Measurements from ENCODE around the gene GAS6. TPM values are rescaled to one million over a fixed set of nuclear protein-coding genes. Genes with fewer than 3 reads are reported as not detected.

The GAS6 gene
- total and polyA plus RNA-seq, 2 experiments from 2014 or later, result 91.8 to 112 TPM

- Histone ChIP-seq H3K9me3 (ENCODE audit: low read depth) (no peaks in the 10 kb centered on the region), H3K4me3 (peak overlapping the region; percentile 40), H3K27ac (peak overlapping the region; percentile 16), H3K36me3 (no peaks in the 10 kb centered on the region), H3K4me1 (ENCODE audit: low read depth) (peaks cover 32% of the 10 kb centered on the region), H3K27me3 (peaks cover 27% of the 10 kb centered on the region)
- peak; percentile 25 to 49 for DNase-seq (ENCODE audit: low read depth in 1 of 2, low spot score in 1 of 2)
- no peak for TF ChIP-seq CTCF (IDR thresholded peaks at IDR 0.05; ENCODE audit: low read depth, low read length)
Measured at GRCh38 chr13:113862931-113863523, 849 bp downstream of the GAS6 start.

- Histone ChIP-seq H3K9me3 (ENCODE audit: low read depth) (no peaks in the 10 kb centered on the region), H3K36me3 (no peaks in the 10 kb centered on the region), H3K4me3 (peak overlapping the region; percentile 40), H3K27me3 (peaks cover 27% of the 10 kb centered on the region), H3K4me1 (ENCODE audit: low read depth) (peaks cover 32% of the 10 kb centered on the region), H3K27ac (peak overlapping the region; percentile 16)
- TF ChIP-seq CTCF (IDR thresholded peaks at IDR 0.05; ENCODE audit: low read depth, low read length), result no peak
- DNase-seq (ENCODE audit: low read depth in 1 of 2, low spot score in 1 of 2), result no peak
Measured at GRCh38 chr13:113862191-113862930, 1.5 kb downstream of the GAS6 start.

GRCh38 chr13:113861433-113862030, 2.3 kb downstream of the GAS6 start:
- Histone ChIP-seq H3K36me3 (no peaks in the 10 kb centered on the region), H3K27ac (no peak overlapping the region), H3K9me3 (ENCODE audit: low read depth) (no peaks in the 10 kb centered on the region), H3K4me1 (ENCODE audit: low read depth) (peaks cover 35% of the 10 kb centered on the region), H3K27me3 (peaks cover 24% of the 10 kb centered on the region), H3K4me3 (no peak overlapping the region)
- DNase-seq (ENCODE audit: low read depth in 1 of 2, low spot score in 1 of 2), result no peak
- no peak for TF ChIP-seq CTCF (IDR thresholded peaks at IDR 0.05; ENCODE audit: low read depth, low read length)

DNA sequence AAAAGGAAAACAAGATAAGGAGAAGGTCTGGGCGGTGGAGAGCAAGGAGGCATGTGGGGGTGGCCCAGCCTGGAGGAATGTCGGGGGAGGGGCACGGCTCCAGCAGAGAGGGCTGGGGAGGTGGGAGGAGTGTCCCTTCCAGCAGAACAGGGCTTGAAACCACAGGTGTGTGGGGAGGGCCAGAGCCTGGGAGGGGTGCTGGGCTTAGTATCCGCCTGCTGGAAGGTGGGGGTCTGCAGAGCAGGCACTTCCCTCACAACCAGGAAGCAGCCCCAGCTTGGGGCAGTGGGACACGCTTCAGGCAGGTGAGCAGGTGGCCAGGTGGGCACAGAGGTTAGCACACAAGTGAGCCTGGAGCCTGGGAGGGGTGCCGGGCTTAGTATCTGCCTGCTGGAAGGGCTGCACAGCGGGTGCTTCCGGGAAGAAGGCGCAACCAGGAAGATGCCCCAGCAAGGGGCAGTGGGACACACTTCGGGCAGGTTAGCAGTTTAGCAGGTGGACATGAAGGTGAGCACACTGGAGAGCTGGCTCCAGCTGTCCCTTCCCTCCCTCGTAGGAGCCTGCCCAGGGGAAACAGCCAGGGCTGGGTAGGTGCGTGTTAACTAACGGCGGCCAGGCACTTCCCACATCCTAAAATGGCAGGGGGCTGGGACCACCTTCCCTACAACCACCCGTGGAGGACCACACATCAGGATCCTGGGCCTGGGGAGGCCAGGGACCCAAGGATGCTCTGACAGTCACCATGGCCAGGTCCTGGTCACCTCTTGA, 3.0 kb downstream of the GAS6 start:
- Histone ChIP-seq H3K36me3 (no peaks in the 10 kb centered on the region), H3K4me3 (no peak overlapping the region), H3K27ac (peak overlapping the region; percentile 63), H3K9me3 (ENCODE audit: low read depth) (no peaks in the 10 kb centered on the region), H3K27me3 (peaks cover 17% of the 10 kb centered on the region), H3K4me1 (ENCODE audit: low read depth) (peaks cover 35% of the 10 kb centered on the region)
- DNase-seq (ENCODE audit: low read depth in 1 of 2, low spot score in 1 of 2), result peak; percentile 51 to 70
- TF ChIP-seq CTCF (IDR thresholded peaks at IDR 0.05; ENCODE audit: low read depth, low read length), result no peak

DNA sequence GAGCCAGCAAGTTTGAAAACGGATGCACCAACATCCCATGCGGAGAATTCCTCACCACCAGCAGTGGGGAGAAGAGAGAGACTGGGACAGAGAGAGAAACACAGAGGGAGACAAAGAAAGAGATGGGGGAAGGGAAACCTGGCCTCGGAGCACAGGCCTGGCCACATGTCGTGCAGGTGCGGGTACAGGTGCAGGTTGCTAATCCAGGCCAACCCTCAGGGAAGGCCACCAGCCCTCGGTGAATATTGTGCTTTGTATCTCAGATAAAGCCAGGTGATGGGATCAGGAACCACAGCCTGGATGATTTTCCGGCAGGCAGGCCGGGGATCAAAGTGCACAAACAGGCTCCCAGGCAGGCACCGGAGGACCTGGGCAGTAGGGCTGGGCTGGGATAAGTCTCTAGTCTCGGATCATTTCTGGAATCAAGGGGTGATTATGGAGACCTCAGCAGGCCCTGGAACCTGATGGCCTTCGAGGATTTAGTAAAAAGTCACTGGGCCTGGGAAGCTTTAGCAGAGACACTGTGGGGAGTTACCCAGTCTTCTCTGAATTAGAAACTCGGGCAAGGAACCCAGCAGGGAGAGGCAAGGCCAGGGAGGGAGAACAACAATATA, 3.7 kb downstream of the GAS6 start:
- Histone ChIP-seq H3K4me1 (ENCODE audit: low read depth) (peaks cover 35% of the 10 kb centered on the region), H3K4me3 (no peak overlapping the region), H3K36me3 (no peaks in the 10 kb centered on the region), H3K27ac (peak overlapping the region; percentile 63), H3K9me3 (ENCODE audit: low read depth) (no peaks in the 10 kb centered on the region), H3K27me3 (peaks cover 10% of the 10 kb centered on the region)
- DNase-seq (ENCODE audit: low read depth in 1 of 2, low spot score in 1 of 2), result no peak
- TF ChIP-seq CTCF (IDR thresholded peaks at IDR 0.05; ENCODE audit: low read depth, low read length), result no peak
